ENCODE results near the gene STT3B.

GRCh38 chr3:31636694-31637442 is 104.1 kb downstream of the STT3B start:
- TF ChIP-seq POU2F2 (IDR thresholded peaks at IDR 0.05; ENCODE audit: low read depth, low read length) (no peak), POLR2A (IDR thresholded peaks at IDR 0.05; ENCODE audit: low read depth, low read length) (no peak)

Measured in GM12891 (cell line).